GF-D8 (cell line): Measurements from ENCODE around the gene SPDEF.

ENCODE experiments used
- DNase-seq: peaks from one replicate; lab custom pipeline; 2025; lab: John Stamatoyannopoulos, UW

Gene SPDEF

GRCh38 chr6:34583861-34584604, 27.9 kb upstream of the SPDEF start:
- no peak for DNase-seq

- DNase-seq, result no peak
These were observed 27.3 kb upstream of the SPDEF start for GRCh38 chr6:34583461-34583860.

- DNase-seq, result no peak
These were observed 25.4 kb upstream of the SPDEF start for GRCh38 chr6:34581561-34581920.

GRCh38 chr6:34580707-34581560, 24.8 kb upstream of the SPDEF start:
- no peak for DNase-seq

- no peak for DNase-seq
These were observed 22.5 kb upstream of the SPDEF start for GRCh38 chr6:34578445-34579262.

GRCh38 chr6:34576286-34576955, 20.3 kb upstream of the SPDEF start:
- no peak for DNase-seq

- DNase-seq, result no peak
These were observed 19.2 kb upstream of the SPDEF start for GRCh38 chr6:34575326-34575725.

GRCh38 chr6:34574647-34575293, 18.6 kb upstream of the SPDEF start:
- no peak for DNase-seq

GRCh38 chr6:34573567-34574183, 17.5 kb upstream of the SPDEF start:
- DNase-seq, result no peak

- DNase-seq, result no peak
These were observed 16.5 kb upstream of the SPDEF start for GRCh38 chr6:34572585-34572984.

GRCh38 chr6:34572021-34572420, 15.9 kb upstream of the SPDEF start:
- no peak for DNase-seq

- no peak for DNase-seq
These were observed 15.3 kb upstream of the SPDEF start for GRCh38 chr6:34571388-34571787.

- no peak for DNase-seq
These were observed 14.1 kb upstream of the SPDEF start for GRCh38 chr6:34570066-34570833.

GRCh38 chr6:34569361-34569973, 13.3 kb upstream of the SPDEF start:
- DNase-seq, result no peak

- no peak for DNase-seq
These were observed 12.4 kb upstream of the SPDEF start for GRCh38 chr6:34568341-34569201.

GRCh38 chr6:34566830-34567546, 10.9 kb upstream of the SPDEF start:
- no peak for DNase-seq

GRCh38 chr6:34565722-34566137, 9.6 kb upstream of the SPDEF start:
- no peak for DNase-seq

- DNase-seq, result no peak
These were observed 8.1 kb upstream of the SPDEF start for GRCh38 chr6:34564181-34564580.
